ENCODE results near the gene XAGE1A.

- TF ChIP-seq CTCF (IDR thresholded peaks at IDR 0.05) (no peak), POLR2AphosphoS5 (IDR thresholded peaks at IDR 0.05) (no peak)
These were observed 48.7 kb downstream of the XAGE1A start for GRCh38 chrX:52544147-52544840.

Measured in stomach (tissue), 4 donors.